Left lobe of liver (tissue), 2 donors: ENCODE measurements around the gene ATP6V0D1. TPM values are rescaled to one million over a fixed set of nuclear protein-coding genes. Genes with fewer than 3 reads are reported as not detected.
"Not testable (repeated sequence)": the region's sequence is repeated elsewhere in the genome, so short reads cannot be mapped to it uniquely, and the experiment has no call there.

Experiments used
- ATAC-seq: fragments of 200-7000 bp; cut with Tn5 transposase; one replicate; pipeline ENCODE4 v1.9.1; 2020; ENCODE audit warnings: mild to moderate bottlenecking, moderate library complexity
- DNase-seq: peaks from one replicate; pipeline ENCODE4 v3.0.0-alpha.2; 2020; ENCODE audit warnings: low spot score
- total RNA-seq: library from RNA; stranded (reverse); gene quantifications from one replicate; pipeline ENCODE4 v1.2.1, GENCODE V29; 2021
- donor health status: DM: no; HTN: no; CAD: no; lungs with moderate emphysema.
- donor health status: DM: no; HTN: yes; CAD: no.

Gene ATP6V0D1
- total RNA-seq, result 48.2 TPM

GRCh38 chr16:67480833-67481560, at the start of gene ATP6V0D1:
Gene ATP6V0D1 (minus strand): TSS chr16:67481157. CDS start chr16:67481086, 71 bp downstream.
- ATAC-seq, result peak; percentile 93

DNA sequence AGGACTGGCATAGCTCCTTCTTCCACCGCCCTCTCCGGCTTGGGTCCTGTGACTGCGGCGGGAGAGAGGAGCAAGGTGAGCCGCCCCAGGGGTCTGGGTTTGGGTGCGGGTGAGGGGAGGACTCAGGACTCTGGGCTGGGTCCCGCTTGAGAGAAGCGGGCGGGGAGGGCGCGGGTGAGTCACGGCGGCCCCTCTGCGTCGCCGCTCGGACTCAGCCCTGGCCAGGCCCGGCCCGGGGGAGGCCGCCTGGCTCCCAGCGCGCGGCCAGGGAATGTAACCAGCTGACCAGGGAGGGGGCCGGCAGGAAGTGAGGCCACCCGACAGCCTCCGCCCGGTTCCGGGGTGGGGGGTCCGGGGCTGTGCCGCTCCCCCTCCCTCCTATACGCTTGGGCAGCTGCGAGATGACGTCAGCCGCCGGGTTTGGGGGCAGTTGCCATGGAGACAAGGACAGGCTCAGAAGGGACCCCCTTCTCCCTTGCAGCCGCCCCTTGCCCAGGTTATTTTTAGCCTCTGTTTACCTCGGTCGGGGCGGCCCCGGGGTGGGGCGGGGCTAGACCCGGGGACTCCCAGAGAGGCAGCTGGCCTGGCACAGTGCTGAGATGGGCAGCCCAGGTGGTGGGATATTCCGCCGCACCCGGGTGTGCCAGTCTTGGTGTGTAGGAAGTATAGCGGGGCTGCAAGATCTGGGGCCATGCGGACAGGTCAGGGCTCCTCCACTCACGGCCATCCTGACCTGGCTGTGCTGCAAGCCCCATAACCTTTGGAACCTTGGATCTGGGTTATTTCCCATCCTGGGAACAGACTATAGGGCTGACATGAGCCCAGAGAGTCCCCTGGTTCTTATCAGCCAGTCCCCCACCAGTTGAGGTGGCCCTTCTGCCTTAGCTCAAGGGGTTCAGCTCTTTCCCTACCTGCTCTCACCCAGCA, 49.3 kb upstream of the ATP6V0D1 start:
- peak; percentile 67 for DNase-seq
- peak; percentile 41 for ATAC-seq

More at GRCh38 chr16:67480833-67481560, at the start of gene ATP6V0D1:
- peak; percentile 100 for DNase-seq

GRCh38 chr16:67529582-67530012, 48.6 kb upstream of the ATP6V0D1 start:
- DNase-seq, result no peak
- ATAC-seq, result peak; percentile 4

DNA sequence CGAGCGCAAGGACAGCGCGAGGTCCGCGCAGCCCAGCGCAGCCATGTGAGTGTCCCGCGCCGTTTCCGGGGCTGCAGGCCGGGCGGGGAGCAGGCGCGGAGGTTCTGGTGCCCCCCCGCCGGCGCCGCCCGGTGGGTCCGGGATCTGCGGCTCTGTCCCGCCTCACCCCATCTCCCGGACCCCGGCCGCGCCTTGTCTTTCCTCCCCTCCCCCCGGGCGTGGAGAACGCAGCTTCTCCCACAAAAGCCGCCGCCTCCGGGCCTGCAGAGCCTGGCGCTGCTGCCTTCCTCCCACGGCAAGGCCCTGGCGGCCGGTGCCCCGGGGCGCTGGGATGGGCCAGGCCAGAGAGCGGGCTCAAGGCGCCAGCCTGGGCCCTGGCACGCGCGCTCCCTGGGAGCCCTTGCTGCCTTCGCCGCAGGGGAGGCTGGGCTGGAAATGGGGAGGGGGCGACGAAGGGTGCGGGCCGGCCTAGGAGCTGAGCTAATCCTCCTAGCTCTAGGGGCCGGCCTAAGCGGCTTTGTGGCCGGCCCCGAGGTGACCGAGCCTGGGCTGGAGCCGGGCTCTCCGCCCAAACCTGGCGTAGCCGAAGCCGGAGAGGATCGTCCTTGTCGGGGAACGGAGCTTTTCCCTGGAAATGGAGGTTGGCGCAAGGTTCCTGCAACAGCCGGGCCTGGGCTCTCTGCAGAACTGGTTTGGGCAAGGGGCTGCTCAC, 48.1 kb upstream of the ATP6V0D1 start:
- DNase-seq (no peak), ATAC-seq (peak; percentile 43)

GRCh38 chr16:67528222-67528869, 47.4 kb upstream of the ATP6V0D1 start, which contains the start of gene RIPOR1:
Gene RIPOR1 (plus strand): TSS chr16:67528829. CDS start chr16:67538447, 9,618 bp downstream.
- ATAC-seq, result peak; percentile 75
- DNase-seq, result peak; percentile 79

DNA sequence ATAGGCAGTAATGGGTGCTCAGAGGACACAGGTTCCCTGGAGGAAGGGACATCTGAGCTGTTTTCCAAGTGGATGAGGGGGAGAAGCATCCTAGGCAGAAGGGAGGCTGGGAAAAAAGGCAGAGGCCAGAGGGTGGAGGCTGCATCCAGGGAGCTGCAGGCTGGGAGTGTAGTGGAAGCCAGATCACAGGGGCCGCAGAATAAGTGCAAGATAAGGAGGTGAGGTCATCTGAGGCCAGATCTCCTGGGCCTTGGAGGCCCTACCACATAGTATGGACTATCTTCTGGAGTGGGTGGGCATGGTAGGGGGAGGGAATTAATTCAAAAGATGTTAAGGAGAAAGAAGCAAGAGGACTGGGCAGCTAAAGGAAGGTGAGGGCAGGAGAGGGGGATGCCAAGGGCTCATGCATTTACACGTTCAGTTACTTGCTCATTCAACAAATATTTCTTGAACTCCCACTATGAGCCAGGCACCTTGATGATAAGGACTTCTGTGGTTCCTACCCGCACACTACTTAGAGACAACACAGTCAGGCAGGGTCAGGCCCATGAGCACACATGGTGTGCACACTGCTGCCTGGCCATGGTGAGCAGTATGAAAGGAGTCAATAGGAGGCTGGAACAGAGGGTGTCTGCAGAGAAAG, 45.3 kb upstream of the ATP6V0D1 start:
- no peak for ATAC-seq

DNA sequence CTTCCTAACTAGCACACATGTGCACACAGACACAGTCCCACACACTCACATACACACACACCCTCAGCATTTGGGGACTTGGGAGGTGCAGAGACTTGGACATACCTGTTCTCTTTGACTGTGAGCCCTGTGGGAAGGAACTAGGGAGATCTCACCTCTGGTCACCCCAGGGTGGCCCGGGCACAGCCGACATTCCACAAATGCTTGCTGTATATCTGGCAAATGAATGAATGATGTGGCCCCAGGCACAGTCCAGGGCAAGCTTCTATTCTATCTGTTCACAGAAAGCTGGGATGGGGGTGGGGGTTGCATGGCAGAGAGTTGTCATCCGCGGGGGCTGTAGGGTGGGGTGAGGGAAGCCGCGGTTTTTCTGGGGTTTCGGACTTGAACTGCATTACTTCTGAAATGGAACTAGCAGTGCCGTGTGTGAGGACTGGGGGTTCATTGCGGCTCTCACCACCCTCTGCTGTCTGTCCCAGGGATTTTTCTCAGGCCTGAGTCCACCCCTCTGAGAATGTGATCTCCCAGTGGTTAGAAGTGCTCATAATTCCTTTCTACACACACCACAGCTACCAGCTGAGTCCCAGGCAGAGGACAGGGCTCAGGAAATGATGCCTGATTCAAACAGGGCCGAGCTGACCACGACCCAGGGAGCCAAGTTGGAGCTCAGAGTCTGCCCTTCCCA, 44.4 kb upstream of the ATP6V0D1 start:
- no peak for DNase-seq
- ATAC-seq, result no peak

More for the DNA sequence above, 45.3 kb upstream of the ATP6V0D1 start:
- no peak for DNase-seq

DNA sequence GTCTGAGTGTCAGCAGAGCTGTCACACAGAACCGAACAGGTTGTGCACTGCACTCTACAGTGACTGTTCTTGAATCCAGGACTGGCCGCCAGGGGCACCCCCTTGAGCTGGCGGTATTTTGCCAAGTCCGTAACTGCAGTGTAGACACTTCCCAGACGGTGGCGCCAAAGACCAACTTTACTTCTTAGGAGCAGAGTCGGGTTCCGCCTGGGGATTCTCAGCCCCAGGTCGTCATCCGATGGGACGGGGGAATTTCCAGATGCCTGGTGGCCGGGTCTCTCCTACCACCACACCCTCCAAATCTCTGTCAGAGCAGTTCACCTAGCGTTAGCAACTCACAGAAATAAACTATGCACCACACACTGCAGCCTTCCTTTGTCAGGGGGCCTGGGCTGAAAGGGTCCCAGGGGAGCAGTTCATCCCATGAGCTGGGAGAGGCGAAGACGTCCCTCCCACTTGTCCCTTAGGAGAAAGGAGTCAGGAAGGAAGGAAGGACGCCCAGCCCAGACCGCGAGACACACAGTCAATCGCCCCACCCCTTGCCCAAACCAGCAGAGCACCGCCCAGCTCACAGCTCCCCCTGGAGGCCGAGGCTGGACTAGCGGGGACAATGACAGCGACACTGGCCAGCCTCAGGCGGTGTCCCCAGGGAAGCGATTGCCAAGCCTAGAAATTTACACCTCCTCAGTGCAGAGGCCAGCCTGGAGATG, 40.3 kb upstream of the ATP6V0D1 start:
- peak; percentile 96 for ATAC-seq
- DNase-seq, result peak; percentile 94

- DNase-seq (no peak), ATAC-seq (no peak)
Measured at GRCh38 chr16:67519242-67519641, 38.3 kb upstream of the ATP6V0D1 start.

DNA sequence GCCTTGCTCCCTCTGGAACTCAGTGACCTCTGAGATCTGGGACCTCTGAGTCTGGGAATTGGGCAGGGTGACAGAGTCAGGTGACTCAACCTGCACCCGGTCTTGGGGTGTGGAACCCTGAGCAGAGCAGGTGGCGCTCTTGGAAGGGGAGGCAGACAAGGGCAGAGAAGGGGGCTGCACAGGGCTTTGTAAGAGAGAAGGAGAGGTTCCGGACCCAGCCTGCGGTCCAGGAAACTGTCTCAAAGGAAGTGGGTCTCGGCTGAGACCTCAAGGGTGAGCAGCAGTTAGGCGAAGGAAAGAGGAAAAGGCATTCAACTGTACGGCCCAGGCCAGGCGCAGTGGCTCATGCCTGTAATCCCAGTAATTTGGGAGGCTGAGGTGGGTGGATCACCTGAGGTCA, 37.7 kb upstream of the ATP6V0D1 start:
- DNase-seq (no peak), ATAC-seq (no peak)

DNA sequence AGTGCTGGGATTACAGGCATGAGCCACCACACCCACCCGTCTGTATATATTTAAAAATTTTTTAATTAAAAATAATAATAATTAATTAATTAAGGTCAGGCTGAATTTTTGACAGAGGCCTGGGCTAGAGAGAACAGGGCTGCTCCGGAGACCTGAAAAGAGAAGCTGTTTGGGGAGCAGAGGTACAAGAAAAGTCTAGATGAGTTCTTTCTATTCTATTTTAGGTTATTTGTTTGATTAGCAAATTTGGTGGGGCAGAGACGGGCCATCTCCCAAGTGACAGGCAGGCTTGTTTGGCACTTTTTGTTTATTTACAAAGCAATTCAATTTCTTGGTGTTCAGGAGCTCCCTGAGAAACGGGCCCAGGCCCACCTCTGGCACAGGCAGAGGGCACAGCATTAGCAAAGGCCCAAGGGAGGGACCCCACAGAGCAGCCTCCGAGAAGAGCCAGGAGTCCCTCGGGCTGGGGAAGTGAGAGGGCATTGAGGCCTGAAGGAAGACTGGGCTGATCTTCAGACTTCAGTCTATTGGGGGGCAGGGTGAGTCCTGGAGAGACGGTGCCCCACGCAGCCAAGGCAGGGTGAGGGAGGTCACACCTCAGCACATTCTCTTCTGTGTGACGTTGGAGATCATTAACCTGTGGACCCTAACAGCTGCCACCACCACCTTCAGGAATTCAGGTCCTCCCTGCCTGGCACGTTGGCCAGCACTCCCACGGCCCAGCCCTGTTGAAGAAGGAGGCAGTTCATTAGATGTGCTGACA, 36.9 kb upstream of the ATP6V0D1 start:
- DNase-seq, result no peak
- no peak for ATAC-seq

GRCh38 chr16:67517155-67517445, 36.1 kb upstream of the ATP6V0D1 start:
- no peak for DNase-seq
- no peak for ATAC-seq

DNA sequence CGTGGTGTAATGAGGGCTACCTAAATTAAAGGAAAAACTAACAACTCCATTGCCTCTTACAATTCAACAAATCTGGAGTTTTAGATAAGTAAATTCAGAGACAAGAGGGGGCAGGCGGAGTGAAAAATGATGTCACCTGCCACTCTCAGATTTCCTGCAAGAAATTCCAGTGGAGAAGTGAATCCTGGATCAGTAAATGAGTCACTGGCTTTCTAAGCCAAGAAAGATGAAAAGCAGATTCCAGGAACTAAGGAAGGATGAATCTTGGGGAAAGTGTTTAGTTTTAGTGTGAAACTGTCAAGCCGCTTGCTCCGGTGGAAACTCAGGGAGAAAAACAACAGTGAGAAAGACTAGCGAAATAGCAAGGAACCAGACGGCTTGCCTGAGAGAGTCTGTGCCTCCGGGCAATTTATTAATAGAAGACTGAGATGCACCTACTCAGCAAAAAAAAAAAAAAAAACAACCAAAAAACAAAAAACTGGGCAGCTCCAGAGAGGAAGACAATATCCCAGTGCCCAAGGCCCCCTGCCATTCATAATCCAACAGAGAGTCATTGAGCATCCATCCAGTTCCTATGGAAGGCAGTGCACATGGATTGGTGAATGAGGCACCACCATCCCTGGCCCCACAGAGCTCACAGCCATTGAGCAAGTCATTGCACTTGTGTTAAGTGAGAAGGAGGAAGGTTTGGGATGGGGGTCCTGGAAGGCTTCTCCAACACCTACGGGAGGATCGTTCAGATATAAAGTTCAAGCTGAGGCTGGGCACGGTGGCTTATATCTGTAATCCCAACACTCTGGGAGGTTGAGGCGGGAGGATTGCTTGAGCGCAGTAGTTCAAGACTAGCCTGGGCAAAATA, 35.6 kb upstream of the ATP6V0D1 start:
- DNase-seq (no peak), ATAC-seq (no peak)

GRCh38 chr16:67514382-67514828, 33.4 kb upstream of the ATP6V0D1 start:
- ATAC-seq, result peak; percentile 93
- DNase-seq, result peak; percentile 71

DNA sequence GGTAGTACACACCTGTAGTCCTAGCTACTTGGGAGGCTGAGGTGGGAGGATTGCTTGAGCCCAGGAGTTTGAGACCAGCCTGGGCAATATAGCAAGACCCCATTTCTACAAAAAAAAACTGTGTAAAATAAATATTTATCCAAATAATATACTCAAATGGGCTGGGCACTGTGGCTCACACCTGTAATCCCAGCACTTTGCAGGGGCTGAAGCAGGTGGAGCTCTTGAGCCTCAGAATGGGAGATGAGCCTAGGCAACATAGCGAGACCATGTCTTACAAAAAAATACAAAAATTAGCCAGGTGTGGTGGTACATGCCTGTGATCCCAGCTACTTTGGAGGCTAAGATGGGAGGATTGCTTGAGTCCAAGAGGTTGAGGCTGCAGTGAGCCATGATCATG, 32.9 kb upstream of the ATP6V0D1 start:
- DNase-seq, ATAC-seq: not testable (repeated sequence)

GRCh38 chr16:67509016-67509415, 28.1 kb upstream of the ATP6V0D1 start:
- no peak for DNase-seq
- no peak for ATAC-seq

- ATAC-seq (no peak), DNase-seq (no peak)
Measured at GRCh38 chr16:67506468-67506867, 25.5 kb upstream of the ATP6V0D1 start.
